HepG2 (cell line): ENCODE measurements around the gene SERTAD1. TPM values are rescaled to one million over a fixed set of nuclear protein-coding genes. Genes with fewer than 3 reads are reported as not detected.

Experiments
- CENPBD1 ChIP-seq: sonication (generic); formaldehyde crosslinking; IDR thresholded peaks from 2 replicates; pipeline ENCODE4 v1.8.0; 2022; ENCODE audit warnings: missing genetic modification reagents, low read depth, mild to moderate bottlenecking, borderline replicate concordance
- DRAP1 ChIP-seq: IDR thresholded peaks from 2 replicates; pipeline ENCODE4 v1.6.1; 2016; ENCODE audit warnings: missing genetic modification reagents, missing compliant biosample characterization
- KLF11 ChIP-seq: IDR thresholded peaks from 2 replicates; pipeline ENCODE4 v1.6.1; 2016; ENCODE audit warnings: missing compliant biosample characterization
- PBX3 ChIP-seq: sonication (generic); formaldehyde crosslinking; IDR thresholded peaks from 2 replicates; pipeline ENCODE4 v1.8.1; 2023; ENCODE audit warnings: missing genetic modification reagents, inconsistent platforms, borderline replicate concordance
- POGZ ChIP-seq: sonication (generic); formaldehyde crosslinking; IDR thresholded peaks from 2 replicates; pipeline ENCODE4 v1.4.0; 2020; ENCODE audit warnings: mild to moderate bottlenecking, missing genetic modification reagents
- RBFOX2 ChIP-seq: fragments of 200-400 bp; formaldehyde crosslinking; IDR thresholded peaks from 2 replicates; pipeline ENCODE4 v1.6.1; 2017; ENCODE audit warnings: low read depth, mild to moderate bottlenecking, low read length
- SAP130 ChIP-seq: IDR thresholded peaks from 2 replicates; pipeline ENCODE4 v1.6.1; 2016; ENCODE audit warnings: low read depth
- ZFP1 ChIP-seq: IDR thresholded peaks from 2 replicates; pipeline ENCODE4 v1.6.1; 2016
- ZNF296 ChIP-seq: sonication (generic); formaldehyde crosslinking; conservative IDR thresholded peaks from 2 replicates; pipeline ENCODE4 v1.5.0; 2020; ENCODE audit warnings: mild to moderate bottlenecking, missing genetic modification reagents
- ZNF33B ChIP-seq: sonication (generic); formaldehyde crosslinking; IDR thresholded peaks from 2 replicates; pipeline ENCODE4 v1.5.1; 2020; ENCODE audit warnings: mild to moderate bottlenecking, missing genetic modification reagents
- ZNF382 ChIP-seq: sonication (generic); formaldehyde crosslinking; IDR thresholded peaks from 2 replicates; pipeline ENCODE4 v1.5.0; 2020; ENCODE audit warnings: missing genetic modification reagents, mild to moderate bottlenecking, borderline replicate concordance
- ZNF496 ChIP-seq: sonication (generic); formaldehyde crosslinking; IDR thresholded peaks from 2 replicates; pipeline ENCODE4 v1.8.1; 2023; ENCODE audit warnings: mild to moderate bottlenecking, moderate library complexity, missing genetic modification reagents; ENCODE audit not compliant: insufficient replicate concordance
- ZNF737 ChIP-seq: sonication (generic); formaldehyde crosslinking; IDR thresholded peaks from 2 replicates; pipeline ENCODE4 v1.5.0; 2020; ENCODE audit warnings: missing genetic modification reagents, mild to moderate bottlenecking, borderline replicate concordance
- ZNF883 ChIP-seq: sonication (generic); formaldehyde crosslinking; IDR thresholded peaks from 2 replicates; pipeline ENCODE4 v1.5.1; 2020; ENCODE audit warnings: mild to moderate bottlenecking, missing genetic modification reagents; ENCODE audit errors: not compliant biosample characterization
- polyA plus RNA-seq, 8 experiments: library from polyadenylated mRNA; depleted of rRNA in 3 of 8; stranded (reverse) in 7 of 8; unstranded in 1 of 8; fragments of >200 nt; fragmentation: Illumina TruSeq in 4 of 8; extraction: Trizol in 4 of 8; gene quantifications; 2 replicates each; pipeline versions ENCODE4 v1.2.1 to v1.2.3, GENCODE V29; 2011 to 2016; ENCODE audit warnings: low read depth in 4 of 8, missing spikeins in 1 of 8, mixed read lengths in 1 of 8; ENCODE audit not compliant: insufficient read depth in 1 of 8
- total RNA-seq, 5 experiments: library from RNA; depleted of rRNA; stranded (reverse); fragments of >200 nt; fragmentation: Illumina TruSeq; extraction: Trizol; gene quantifications; 2 replicates each; pipeline ENCODE4 v1.2.3, GENCODE V29; 2016; ENCODE audit warnings: low read depth in 1 of 5
- TF ChIP-seq, protein P1 (sequence below): sonication (generic); formaldehyde crosslinking; conservative IDR thresholded peaks from 2 replicates; pipeline ENCODE4 v1.4.0; 2020; ENCODE audit warnings: missing genetic modification reagents
- TF ChIP-seq, protein P2 (sequence below): sonication (generic); formaldehyde crosslinking; IDR thresholded peaks from 2 replicates; pipeline ENCODE4 v1.4.0; 2020; ENCODE audit warnings: missing genetic modification reagents, borderline replicate concordance
- TF ChIP-seq, protein P3 (sequence below), 2 experiments: sonication (generic) in 1 of 2; formaldehyde crosslinking in 1 of 2; IDR thresholded peaks; 2 replicates each; pipeline versions ENCODE4 v1.4.0 to v1.6.1; 2016 to 2020; ENCODE audit warnings: borderline replicate concordance in 1 of 2, low read depth in 1 of 2, mild to moderate bottlenecking in 1 of 2, missing genetic modification reagents in 1 of 2

The SERTAD1 gene
- total and polyA plus RNA-seq, 2 of the 13 experiments (the other 11 are each of a cell fraction or from before 2014, with no cell fraction given), result 4.3 to 4.5 TPM

DNA sequence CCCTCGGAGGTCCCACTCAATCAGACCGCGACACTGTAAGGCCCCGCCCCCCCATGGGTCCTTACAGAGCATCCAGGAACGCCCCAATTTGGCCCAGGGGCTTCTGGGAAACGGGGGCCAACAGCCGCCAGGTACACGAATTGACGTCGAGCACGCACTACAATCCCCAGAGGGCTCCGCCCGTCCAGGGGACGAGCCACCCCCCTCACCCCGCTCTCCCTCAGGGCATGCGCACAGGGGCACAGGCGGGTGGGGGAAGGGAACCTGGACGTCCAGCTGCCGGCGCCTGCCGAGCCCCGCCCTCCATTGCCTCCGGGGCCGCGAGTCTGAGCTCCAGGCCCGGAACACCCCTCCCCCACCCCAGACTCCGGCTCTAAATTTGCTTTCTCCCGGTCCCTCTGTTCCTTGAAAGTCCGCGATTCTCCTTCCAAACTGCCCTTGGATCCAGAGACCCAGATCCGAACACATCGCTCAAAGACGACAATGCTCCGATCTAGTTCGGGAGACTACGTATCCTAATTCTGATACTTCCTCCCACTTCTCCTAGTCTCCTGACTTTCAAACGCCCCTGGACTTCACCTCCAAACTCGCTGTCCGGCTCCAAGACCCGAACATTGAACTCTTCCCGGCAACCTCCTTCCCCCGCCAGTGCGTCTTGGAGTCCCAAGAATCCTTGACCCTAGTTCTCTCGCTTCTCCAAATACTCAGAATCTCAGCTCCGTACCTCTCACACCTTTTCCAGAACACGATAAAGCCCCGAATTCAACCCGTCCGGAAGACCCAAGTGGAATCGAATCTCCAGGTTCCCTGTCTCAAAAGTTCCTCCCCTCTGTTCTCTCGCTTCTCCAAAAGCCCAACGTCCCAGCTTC is 17.6 kb upstream of the SERTAD1 start (continued):
- no peak for TF ChIP-seq ZNF33B (CRISPR knock-in tag)
- TF ChIP-seq KLF11 (CRISPR knock-in tag), result no peak; the same call in 1 of the 2 replicates
- TF ChIP-seq ZNF496, result no peak
- TF ChIP-seq PBX3 (CRISPR knock-in tag), result no peak
- TF ChIP-seq ZNF883, result no peak
- no peak for TF ChIP-seq ZFP1 (CRISPR knock-in tag)
- TF ChIP-seq RBFOX2, result peak; percentile 77
- TF ChIP-seq POGZ (CRISPR knock-in tag), result no peak
- TF ChIP-seq, protein P1, sequence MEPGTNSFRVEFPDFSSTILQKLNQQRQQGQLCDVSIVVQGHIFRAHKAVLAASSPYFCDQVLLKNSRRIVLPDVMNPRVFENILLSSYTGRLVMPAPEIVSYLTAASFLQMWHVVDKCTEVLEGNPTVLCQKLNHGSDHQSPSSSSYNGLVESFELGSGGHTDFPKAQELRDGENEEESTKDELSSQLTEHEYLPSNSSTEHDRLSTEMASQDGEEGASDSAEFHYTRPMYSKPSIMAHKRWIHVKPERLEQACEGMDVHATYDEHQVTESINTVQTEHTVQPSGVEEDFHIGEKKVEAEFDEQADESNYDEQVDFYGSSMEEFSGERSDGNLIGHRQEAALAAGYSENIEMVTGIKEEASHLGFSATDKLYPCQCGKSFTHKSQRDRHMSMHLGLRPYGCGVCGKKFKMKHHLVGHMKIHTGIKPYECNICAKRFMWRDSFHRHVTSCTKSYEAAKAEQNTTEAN (CRISPR knock-in tag), result no peak
- TF ChIP-seq DRAP1 (CRISPR knock-in tag), result peak; percentile 63
- TF ChIP-seq ZNF737, result no peak
- TF ChIP-seq ZNF382 (CRISPR knock-in tag), result no peak
- TF ChIP-seq, protein P2, sequence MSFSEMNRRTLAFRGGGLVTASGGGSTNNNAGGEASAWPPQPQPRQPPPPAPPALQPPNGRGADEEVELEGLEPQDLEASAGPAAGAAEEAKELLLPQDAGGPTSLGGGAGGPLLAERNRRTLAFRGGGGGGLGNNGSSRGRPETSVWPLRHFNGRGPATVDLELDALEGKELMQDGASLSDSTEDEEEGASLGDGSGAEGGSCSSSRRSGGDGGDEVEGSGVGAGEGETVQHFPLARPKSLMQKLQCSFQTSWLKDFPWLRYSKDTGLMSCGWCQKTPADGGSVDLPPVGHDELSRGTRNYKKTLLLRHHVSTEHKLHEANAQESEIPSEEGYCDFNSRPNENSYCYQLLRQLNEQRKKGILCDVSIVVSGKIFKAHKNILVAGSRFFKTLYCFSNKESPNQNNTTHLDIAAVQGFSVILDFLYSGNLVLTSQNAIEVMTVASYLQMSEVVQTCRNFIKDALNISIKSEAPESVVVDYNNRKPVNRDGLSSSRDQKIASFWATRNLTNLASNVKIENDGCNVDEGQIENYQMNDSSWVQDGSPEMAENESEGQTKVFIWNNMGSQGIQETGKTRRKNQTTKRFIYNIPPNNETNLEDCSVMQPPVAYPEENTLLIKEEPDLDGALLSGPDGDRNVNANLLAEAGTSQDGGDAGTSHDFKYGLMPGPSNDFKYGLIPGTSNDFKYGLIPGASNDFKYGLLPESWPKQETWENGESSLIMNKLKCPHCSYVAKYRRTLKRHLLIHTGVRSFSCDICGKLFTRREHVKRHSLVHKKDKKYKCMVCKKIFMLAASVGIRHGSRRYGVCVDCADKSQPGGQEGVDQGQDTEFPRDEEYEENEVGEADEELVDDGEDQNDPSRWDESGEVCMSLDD (CRISPR knock-in tag), result no peak
- no peak for TF ChIP-seq ZNF296
- TF ChIP-seq CENPBD1 (CRISPR knock-in tag), result no peak
- peak; percentile 86 for TF ChIP-seq SAP130
- TF ChIP-seq, protein P3, sequence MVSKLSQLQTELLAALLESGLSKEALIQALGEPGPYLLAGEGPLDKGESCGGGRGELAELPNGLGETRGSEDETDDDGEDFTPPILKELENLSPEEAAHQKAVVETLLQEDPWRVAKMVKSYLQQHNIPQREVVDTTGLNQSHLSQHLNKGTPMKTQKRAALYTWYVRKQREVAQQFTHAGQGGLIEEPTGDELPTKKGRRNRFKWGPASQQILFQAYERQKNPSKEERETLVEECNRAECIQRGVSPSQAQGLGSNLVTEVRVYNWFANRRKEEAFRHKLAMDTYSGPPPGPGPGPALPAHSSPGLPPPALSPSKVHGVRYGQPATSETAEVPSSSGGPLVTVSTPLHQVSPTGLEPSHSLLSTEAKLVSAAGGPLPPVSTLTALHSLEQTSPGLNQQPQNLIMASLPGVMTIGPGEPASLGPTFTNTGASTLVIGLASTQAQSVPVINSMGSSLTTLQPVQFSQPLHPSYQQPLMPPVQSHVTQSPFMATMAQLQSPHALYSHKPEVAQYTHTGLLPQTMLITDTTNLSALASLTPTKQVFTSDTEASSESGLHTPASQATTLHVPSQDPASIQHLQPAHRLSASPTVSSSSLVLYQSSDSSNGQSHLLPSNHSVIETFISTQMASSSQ (IDR thresholded peaks at IDR 0.05; ENCODE audit: low read depth), result no peak
- TF ChIP-seq, protein P3 (CRISPR knock-in tag; IDR thresholded peaks at IDR 0.05; ENCODE audit: borderline replicate concordance), result no peak; the same call in 1 of the 2 replicates
